DND-41 (cell line): Measurements from ENCODE around the gene BNC2.

Experiments used
- CTCF ChIP-seq: IDR thresholded peaks from 2 replicates; pipeline ENCODE4 v1.5.1; 2012; ENCODE audit warnings: borderline replicate concordance, low read length, moderate library complexity, mild to moderate bottlenecking; ENCODE audit not compliant: poor library complexity, severe bottlenecking; ENCODE audit errors: extremely low read depth
- EZH2 ChIP-seq: IDR thresholded peaks from 3 replicates; pipeline ENCODE4 v1.6.1; 2012; ENCODE audit warnings: borderline replicate concordance, low read depth, mild to moderate bottlenecking, moderate library complexity, low read length, inconsistent platforms; ENCODE audit not compliant: severe bottlenecking

GRCh38 chr9:16410601-16411280 is 459.7 kb downstream of the BNC2 start:
- TF ChIP-seq CTCF (no peak), EZH2 (no peak)
